GM21390 (cell line): Measurements from ENCODE around the gene SNAP29.
A peak's percentile ranks its signal among the peaks of the same experiment; 100 is the strongest.
"Not testable (repeated sequence)": the region's sequence is repeated elsewhere in the genome, so short reads cannot be mapped to it uniquely, and the experiment has no call there.

Source experiments
- ATAC-seq: cut with Tn5 transposase; IDR thresholded peaks from one replicate; pipeline ENCODE4 v1.9.1; 2021; ENCODE audit not compliant: unreplicated experiment

The SNAP29 gene

DNA sequence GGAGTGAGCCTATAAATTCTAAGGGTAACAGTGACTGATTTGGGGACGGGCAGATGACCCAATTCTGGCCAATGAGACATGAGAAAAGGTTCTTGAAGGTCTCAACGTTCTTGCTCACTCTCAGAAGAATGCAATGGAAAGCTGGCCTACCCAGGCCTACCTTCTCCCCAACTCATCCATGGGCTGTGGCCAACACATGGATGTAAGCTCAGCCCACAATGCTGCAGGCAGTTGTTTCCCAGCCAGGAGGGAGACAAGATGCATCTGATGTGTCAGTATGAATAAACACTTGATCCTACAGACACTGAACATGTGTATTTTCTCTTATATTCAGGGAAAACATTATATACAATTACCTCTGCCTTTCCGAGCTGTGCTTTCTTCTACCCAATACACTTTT lies 24.6 kb upstream of the SNAP29 start:
- ATAC-seq, result no peak

DNA sequence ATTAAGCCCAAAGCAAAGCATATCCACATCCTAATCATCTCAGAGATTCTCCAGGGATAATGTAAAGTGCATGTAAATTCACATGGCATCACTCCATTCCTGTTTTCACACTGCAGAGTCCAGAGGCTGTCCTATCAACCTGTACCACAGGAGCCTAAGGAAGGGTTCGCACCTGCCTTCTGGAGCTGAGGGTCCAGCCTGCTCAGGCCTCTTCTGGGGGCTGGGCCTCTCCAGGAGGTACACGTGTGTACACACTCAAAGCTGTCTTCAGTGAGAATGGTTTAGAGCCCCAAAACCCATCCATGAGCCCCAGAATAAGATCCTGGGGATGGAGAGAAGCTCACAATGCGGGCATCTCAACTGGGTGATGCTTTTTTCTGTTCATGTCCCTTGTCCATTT lies 24.1 kb upstream of the SNAP29 start:
- ATAC-seq, result no peak

DNA sequence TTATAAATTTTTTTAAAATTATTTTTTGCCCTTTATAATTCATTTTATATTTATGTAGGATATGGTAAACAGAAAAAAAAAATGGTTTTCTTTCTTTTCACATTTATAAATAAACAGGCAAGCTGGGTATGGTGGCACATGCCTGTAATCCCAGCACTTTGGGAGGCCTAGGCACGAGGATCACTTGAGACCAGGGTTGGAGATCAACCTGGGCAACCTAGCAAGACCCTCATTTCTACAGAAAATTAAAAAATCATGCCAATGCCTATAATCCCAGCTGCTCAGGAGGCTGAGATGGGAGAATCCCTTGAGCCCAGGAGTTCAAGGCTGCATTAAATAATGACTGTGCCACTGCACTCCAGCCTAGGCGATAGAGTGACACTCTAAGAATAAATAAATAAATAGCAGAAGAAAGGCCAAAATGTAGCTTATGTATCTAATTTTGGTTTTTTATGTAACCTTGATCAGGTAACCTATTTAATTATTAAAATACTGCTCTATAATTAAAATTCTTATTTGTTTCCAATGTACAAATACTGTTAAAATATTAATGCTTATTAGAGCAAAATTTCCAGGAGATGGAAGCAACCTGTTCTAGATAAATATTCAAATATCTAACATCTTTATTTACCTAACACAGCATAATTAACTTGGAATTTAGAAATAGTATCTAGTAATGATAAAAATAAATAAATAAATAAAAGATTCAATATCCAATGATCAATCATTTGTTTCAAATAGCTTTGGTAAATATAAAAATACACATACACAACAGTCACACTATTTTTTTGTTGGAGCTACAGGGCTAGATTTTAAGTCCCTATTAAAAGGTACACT lies 21.6 kb upstream of the SNAP29 start:
- ATAC-seq, result no peak

DNA sequence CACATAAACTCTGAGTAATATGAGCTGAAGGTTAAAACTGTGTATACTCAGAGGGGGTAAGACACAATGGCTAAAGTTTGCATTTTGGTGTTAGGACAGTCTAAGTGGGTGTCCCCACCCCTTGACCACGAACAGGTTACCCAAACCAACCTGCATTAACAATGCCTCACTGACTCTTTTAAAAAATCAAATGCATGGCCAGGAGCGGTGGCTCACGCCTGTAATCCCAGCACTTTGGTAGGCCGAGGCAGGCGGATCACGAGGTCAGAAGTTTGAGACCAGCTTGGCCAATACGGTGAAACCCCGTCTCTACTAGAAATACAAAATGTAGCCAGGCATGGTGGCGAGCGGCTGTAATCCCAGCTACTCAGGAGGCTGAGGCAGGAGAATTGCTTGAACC lies 19.5 kb upstream of the SNAP29 start:
- ATAC-seq, result not testable (repeated sequence)

DNA sequence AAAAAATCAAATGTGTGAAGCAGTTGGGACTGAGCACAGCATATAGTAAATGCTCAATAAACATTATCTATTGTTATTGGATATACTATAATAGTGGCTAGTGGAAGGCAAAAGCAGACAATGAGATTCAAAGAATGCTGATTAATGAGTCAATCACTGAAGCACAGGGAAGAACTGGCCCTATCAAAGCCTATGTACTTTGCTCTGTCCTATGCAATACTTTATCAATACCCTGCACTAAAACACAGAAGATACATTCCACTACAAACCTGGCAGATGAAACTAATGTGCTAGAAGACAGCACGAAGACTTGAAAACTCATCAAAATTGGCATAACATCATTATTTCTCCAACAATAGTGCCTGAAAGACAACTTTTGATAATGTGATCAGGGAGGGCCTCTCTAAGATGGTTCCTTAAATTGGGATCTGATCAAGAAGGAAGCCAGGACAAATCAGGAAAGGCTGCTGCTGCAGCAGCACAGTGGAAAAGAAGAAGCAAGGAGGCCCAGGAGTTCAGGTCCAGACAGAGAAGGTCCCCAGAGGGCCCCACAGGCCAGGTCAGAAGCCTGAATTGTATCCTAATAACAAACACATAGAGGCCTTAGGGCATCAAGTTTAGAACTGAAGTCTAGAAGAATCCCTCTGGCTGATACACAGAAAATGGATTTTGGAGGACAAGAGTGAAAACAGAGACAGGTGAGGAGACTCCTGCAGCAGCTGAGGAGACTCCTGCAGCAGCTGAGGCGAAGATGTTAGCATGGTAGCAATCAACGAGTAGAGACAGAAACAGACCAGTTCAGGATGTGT lies 18.8 kb upstream of the SNAP29 start:
- no peak for ATAC-seq

DNA sequence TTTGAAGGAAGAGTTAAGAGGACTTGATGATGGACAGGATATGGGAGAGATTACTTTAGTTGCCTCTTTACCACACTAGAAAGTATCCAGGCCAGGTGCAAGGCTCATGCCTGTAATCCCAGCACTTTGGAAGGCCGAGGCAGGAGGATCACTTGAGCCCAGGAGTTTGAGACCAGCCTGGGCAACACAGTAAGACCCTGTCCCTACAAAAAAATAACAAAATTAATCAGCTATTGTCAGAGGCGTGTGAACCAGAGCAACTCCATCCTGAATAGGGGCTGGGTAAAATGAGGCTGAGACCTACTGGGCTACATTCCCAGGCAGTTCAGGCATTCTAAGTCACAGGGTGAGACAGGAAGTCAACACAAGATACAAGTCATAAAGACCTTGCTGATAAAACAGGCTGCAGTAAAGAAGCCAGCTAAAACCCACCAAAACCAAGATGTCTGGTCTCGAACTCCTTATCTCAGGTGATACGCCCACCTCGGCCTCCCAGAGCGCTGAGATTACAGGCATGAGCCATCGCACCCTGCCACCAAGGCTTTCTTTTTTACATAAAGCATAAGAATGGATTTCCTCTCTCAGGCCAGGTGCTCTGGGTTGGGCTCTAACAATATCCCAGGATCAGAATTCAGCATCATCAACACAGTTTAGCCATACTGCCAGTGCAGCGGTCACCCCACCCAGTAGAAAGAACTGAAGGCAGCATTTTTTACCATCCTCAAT lies 18.0 kb upstream of the SNAP29 start:
- no peak for ATAC-seq

DNA sequence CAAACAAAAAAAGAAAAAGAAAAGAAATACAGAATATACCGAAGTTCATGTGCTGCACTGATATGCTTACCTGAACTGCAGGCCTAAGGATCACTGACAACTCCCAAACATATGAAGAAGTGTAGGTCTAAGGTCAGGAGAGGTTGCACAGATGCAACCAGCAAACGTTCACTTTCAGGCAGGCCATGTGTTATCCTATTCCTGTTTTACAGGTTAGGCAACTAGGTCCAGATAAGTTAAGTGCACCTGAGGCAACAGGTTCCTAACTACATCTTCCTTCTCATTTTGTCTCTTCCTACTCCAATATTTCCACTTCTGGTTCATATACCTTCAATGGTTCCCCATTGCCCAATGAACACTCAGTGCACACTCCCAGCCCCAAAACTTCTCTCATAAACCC lies 15.3 kb upstream of the SNAP29 start:
- no peak for ATAC-seq

DNA sequence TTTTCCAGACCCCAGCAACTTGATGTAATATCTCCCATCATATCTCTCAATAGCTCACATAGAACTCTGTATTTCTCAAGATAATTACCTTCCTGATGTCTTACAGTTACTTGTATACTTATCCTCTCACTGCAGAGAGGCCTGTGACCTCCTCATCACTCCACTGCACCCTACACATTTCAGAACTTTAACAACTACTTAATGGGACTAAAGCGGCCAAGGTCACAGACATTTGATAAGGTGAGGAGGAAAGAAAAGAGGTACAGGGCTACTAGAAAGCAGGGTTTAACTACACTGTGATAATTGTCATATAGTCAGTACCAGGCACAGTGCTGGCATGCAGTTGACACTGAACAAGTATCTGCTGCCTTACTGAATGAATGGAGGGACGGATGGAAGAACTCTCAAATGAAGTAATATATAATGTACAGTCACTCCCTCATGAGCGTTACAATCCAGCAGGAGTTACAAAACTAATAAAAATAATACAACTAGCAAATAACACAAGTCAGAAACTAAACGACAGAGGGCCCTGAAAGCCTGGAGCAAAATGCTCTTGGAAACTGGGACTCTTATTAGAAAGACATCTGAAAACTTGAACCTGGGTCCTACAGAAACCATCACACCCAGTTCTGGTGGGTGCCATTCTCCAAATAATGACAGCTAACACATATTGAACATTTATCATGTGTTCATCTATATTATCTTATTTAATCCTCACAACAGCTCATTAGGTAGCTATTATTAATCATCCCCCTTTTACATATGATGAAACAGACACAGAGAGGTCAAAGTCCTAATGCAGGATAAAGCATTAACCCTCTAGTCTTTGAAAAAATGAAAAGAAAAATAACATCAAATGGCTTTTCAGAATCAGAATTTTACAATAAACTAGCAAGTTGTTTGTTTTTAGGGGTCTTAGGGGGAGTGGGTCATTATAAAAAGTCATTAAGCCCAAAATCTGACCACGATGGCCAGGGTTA lies 14.5 kb upstream of the SNAP29 start:
- no peak for ATAC-seq

DNA sequence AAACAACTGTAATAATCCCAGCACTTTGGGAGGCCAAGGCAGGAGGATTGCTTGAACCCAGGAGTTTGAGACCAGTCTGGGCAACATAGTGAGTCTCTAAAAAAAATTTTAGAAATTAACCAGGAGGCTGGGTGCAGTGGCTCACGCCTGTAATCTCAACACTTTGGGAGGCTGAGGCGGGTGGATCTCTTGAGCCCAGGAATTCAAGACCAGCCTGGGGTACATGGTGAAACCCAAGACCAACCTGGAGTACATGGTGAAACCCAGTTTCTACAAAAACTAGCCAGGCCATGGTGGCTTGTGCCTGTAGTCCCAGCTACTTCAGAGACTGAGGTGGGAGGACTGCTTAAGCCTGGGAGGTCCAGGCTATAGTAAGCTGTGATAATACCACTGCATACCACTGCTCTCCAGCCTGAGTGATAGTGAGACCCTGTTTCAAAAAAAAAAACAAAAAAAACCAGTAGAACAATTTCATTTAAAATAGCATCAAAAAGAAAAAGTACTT lies 11.4 kb upstream of the SNAP29 start:
- no peak for ATAC-seq

DNA sequence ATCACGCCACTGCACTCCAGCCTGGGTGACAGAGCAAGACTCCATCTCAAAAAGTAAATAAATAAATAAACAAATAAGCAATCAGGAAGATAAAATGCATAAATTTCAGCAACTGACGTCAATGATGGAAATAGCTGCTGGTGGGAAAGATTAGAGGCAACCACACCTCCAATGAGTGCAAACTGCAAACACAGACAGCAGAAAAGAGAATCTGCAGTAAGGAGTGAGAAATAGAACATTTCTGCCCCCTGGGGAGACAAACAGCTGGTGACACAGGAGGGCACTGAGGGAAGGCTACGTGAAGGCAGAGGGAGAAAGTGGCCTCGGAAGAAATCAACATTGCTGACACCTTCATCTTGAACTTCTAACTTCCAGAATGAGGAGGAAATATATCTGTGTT lies 6.7 kb upstream of the SNAP29 start:
- no peak for ATAC-seq

DNA sequence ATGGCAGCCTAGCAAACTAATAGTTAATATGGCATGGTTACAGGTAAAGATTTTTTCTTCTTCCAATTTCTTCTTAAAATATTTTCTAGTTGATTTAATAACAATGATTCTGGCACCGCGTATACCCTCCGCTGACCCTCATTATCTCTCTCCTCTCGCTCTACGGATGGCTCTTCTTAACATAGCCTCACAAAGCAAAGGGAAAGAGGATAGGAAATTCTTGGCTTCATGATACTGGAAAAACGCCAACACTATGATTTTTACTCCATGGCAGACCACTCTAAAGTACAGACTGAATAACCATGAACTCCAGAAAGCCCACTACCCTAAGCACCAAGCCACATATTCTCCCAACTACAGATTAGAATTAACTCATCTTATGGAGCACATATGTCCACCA lies 6.3 kb upstream of the SNAP29 start:
- no peak for ATAC-seq

DNA sequence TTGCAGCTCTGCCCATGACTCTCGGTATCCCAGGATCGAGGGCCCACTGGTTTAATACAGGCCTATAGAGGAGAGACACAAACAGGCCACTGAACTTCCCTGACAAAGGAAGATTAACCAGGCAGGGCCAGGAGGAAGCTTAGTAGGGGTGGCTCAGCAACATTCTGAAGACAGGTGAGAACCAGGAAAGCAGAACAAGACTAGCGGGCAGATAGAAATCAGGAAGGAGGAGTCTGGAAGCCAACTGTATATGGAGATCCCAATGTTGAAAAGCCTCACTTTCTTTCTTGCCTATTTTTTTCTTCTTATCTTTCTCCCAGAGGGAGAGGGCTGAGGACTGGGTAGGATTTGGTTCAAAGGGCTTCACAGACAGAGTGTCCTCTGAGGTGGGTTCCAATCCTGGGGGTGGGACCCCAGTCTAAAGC lies 5.6 kb upstream of the SNAP29 start:
- no peak for ATAC-seq

DNA sequence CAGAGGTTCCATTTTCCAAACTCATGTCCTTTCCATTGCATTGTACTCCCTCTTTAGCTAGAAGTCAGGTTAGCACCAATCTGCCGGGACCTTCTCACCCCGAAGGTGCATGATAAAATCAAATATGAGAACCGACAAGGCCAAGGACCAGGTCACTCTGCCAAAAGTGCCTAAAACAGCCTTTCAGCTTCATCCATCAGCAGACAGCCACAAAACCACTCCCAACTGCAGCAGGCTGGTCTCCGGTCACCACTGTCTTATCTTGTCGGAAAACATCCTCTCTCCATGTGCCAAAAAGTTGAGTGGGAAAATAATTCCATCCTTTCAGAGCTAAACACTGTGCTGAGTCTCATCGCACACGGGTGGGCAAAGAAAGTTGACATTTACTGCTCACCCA lies 1.6 kb upstream of the SNAP29 start:
- no peak for ATAC-seq

DNA sequence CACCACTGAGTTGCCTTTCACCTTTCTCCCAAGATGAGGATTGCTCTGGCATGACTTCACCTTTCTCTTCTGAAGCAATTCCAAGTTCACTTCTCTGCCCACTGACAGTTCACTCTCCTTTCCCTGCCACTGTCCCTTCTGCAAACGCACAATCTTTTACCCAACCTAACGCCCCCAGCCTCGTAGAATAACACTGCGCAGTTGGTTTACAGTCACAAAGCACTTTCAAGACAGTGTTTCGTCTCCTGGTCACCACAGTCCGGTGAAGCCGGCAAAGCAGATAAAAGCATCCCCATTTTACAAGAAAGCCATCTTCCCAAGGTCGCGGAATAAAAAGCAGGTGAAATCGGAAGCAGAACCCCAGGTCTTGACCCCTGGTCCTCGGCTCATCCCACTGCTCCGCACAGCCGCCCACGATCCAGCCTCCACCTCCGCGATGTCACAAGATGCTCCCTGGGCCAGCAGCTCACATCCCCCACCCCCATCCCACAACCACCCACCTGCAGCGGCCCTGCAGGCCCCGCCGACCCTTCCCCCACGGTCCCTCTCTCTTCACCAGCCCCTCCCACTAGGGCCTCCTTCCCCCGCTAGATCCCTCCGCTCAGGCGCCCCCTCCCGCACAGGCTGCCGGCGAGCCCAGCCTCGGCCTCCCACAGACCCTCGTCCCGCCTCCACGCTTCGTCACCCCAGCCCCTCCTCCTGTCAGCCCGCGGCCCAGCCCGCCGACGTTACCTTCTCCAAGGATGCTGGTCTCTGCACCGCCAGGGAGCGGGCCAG lies 781 bp upstream of the SNAP29 start:
- peak; percentile 42 for ATAC-seq

DNA sequence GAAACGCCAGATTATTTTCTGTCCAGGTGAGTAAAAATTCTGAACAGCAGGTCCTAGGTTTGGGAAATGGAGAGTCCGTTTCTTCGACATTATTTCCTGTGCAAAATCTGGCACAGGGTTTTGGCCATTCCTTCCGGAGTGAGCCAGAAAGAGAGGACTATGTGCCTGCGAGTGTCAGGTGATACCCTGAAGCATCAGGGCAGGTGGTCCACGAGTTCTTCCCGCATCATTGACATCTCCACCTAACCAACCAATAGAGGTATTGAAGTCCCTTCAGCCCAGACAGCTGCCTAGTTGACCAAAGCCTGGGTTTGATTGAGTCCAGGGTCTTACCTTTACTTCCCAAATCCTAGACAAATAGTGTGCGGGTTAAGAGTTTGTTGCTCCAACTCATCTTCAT lies 808 bp downstream of the SNAP29 start:
- ATAC-seq, result no peak

DNA sequence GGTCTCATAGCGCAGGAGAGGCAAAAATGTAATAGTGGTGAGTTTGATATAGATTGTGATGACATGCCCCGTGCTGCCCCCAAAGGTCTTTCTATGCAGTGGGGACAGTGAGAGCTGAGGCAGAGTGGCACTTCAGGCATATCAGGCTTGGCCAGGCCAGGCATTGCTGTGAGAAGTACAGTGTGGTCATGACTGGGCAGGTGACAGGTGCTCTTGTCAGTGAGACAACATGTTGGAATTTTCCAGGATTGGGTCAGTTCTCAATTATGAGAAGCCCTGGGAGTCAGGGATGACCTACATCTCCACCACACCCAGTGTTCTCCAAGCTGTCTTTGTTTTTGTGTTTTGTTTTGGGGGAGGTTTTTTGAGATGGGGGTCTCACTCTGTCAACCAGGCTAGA lies 3.7 kb downstream of the SNAP29 start:
- no peak for ATAC-seq

DNA sequence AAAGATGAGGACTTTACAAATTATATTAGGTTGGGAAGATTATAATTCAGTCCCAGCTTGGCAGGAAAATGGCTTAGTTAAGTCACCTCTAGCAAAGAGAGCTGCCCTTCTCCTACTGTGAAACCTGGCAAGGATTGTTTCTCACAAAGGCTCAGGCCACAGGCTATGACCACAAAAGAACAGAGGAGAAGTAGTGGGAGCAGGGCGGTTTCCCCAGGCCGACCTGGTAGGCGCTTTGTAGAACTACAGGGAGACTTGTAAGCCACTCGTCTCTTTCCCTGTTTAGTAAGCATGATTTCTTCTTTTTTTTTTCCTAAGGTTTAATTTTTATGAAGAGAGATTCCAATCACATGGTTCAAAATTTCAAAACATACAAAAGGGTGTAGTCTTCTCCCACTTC lies 4.6 kb downstream of the SNAP29 start:
- ATAC-seq, result no peak

DNA sequence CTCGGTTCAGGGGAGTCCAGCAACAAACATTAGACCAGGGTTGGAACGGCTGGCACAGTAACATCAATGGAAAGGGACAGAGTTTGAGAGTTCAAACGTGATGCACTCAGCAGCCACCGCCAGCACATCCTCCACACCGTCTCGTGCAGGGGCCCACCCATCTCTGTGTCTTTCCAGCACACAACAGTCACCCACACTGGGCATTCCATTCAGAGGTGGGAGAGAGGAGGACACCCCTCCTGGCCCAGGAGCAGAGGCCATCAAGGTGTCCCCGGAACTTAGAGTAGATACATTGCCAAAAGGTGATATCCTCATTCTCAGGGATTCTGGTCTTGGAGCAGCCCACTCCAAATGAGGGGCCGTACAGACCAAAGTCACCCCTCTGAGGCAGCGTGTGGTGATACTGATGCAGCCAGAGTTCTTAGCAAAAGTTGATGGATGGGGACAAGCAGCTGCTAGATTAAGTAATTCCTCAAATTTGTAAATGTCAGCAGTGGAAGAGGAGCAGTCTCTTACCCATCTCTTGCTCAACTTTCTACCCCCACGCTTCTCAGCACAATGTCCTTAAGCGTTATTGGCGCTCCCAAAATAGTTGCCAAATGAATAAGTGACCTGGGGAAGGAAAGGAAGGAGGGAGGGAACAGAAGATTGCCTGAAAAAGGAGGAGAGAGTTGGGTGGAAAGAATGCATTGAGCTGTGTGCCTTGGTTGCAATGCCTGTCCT lies 5.5 kb downstream of the SNAP29 start:
- no peak for ATAC-seq

DNA sequence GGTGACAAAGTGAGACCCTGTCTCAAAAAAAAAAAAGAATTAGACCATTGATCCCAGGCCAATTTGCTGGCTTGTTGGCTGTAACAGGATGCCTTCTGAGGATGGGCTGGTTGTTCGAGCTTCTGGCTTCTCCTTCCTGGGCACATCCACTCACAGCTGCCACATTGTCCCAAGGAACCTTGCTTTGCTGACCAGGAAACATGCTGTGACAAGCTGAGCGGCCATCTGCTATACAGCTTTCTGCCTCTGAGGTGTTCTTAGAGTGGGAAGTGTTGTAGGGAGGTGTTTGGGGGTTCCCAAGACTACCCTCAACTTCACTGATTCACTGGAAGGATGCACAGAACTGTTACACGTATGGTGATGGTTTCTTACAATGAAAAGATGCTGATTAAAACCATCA lies 6.5 kb downstream of the SNAP29 start:
- ATAC-seq, result no peak
